Smooth muscle cell (in vitro differentiated cells): ENCODE results near the gene GAB2. TPM values are rescaled to one million over a fixed set of nuclear protein-coding genes. Genes with fewer than 3 reads are reported as not detected.

ENCODE experiments used
- DNase-seq: peaks from one replicate; lab custom pipeline; 2025; ENCODE audit not compliant: unreplicated experiment; lab: John Stamatoyannopoulos, UW
- H2AFZ ChIP-seq: fragments of 200-600 bp; sonication (generic); 2 replicates; pipeline ENCODE4 v1.6.0; 2016; ENCODE audit warnings: antibody characterized with exemption, low read depth, mild to moderate bottlenecking
- H3F3A ChIP-seq: fragments of 200-600 bp; sonication (generic); 2 replicates; pipeline ENCODE4 v1.6.0; 2017; ENCODE audit warnings: antibody characterized with exemption, low read depth
- H3K27ac ChIP-seq: fragments of 200-600 bp; sonication (generic); 2 replicates; pipeline ENCODE4 v1.5.1; 2016; ENCODE audit warnings: low read depth, mild to moderate bottlenecking
- H3K27me3 ChIP-seq: fragments of 200-600 bp; sonication (generic); 2 replicates; pipeline ENCODE4 v1.6.1; 2016; ENCODE audit warnings: low read depth, mild to moderate bottlenecking
- H3K36me3 ChIP-seq: fragments of 200-600 bp; sonication (generic); 2 replicates; pipeline ENCODE4 v1.5.1; 2016; ENCODE audit warnings: low read depth
- H3K4me1 ChIP-seq: fragments of 200-600 bp; sonication (generic); 2 replicates; pipeline ENCODE4 v1.5.1; 2016; ENCODE audit warnings: low read depth
- H3K4me2 ChIP-seq: fragments of 200-600 bp; sonication (generic); 2 replicates; pipeline ENCODE4 v1.6.0; 2016; ENCODE audit warnings: mild to moderate bottlenecking
- H3K4me3 ChIP-seq: fragments of 200-600 bp; sonication (generic); 2 replicates; pipeline ENCODE4 v1.5.1; 2016; ENCODE audit warnings: mild to moderate bottlenecking
- H3K79me2 ChIP-seq: fragments of 200-600 bp; sonication (generic); 2 replicates; pipeline ENCODE4 v1.6.0; 2016; ENCODE audit warnings: low read depth, mild to moderate bottlenecking
- H3K9ac ChIP-seq: fragments of 200-600 bp; sonication (generic); 2 replicates; pipeline ENCODE4 v1.6.0; 2016; ENCODE audit warnings: low read depth
- H3K9me3 ChIP-seq: fragments of 200-600 bp; sonication (generic); replicated peaks from 2 replicates; pipeline ENCODE4 v1.5.1; 2016; ENCODE audit warnings: low read depth
- H4K20me1 ChIP-seq: fragments of 200-600 bp; sonication (generic); 2 replicates; pipeline ENCODE4 v1.6.0; 2016; ENCODE audit warnings: low read depth
- WGBS: methylation state at CpG from one replicate; pipeline ENCODE4 v1.1.7; 2016; ENCODE audit warnings: low lambda C conversion rate; 5-methylcytosine and 5-hydroxymethylcytosine counted together
- polyA plus RNA-seq: library from polyadenylated mRNA; unstranded; fragments of >200 nt; fragmentation: Nextera tagmentation; extraction: Ambion mirVana; gene quantifications from 2 replicates; pipeline ENCODE4 v1.2.1, GENCODE V29; 2016
- total RNA-seq: library from RNA; depleted of rRNA; stranded (reverse); fragments of >200 nt; gene quantifications from 2 replicates; pipeline ENCODE4 v1.2.3, GENCODE V29; 2014
- TF ChIP-seq, protein P1 (sequence below): fragments of 200-600 bp; sonication (generic); IDR thresholded peaks from 2 replicates; pipeline ENCODE4 v1.5.1; 2017; ENCODE audit warnings: borderline replicate concordance, mild to moderate bottlenecking, antibody characterized with exemption; ENCODE audit not compliant: insufficient read depth, poor library complexity, severe bottlenecking

GAB2 gene
- total and polyA plus RNA-seq, 2 experiments from 2014 or later: 4.2 to 9.7 TPM

DNA sequence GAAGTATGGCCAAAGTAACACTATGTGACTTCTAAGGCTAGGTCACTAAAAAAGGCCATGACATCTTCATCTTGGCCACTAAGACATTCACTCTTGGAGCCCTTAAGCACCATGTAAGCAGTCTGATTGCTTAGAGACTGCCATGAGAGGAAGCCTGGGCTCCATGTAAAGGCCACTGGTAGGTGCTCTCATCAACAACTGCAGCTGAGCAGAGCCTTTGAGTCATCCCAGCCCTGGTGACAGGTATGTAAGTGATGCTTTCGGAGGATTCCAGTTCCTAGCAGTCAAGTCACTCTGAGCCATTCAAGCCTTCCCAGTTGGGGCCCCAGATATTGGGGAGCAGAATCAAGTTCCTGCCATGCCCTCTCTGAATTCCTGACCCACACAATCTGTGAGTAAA lies 26.2 kb downstream of the GAB2 start:
- peaks cover 98% of the 10 kb centered on the region for H3K79me2 ChIP-seq
- no peaks in the 10 kb centered on the region for H3K36me3 ChIP-seq
- no peaks in the 10 kb centered on the region for H3K27me3 ChIP-seq
- no peak overlapping the region for H3K9ac ChIP-seq
- no peaks in the 10 kb centered on the region for H3K9me3 ChIP-seq
- H2AFZ ChIP-seq: no peak overlapping the region
- H3F3A ChIP-seq: no peaks in the 10 kb centered on the region
- TF ChIP-seq, protein P1, sequence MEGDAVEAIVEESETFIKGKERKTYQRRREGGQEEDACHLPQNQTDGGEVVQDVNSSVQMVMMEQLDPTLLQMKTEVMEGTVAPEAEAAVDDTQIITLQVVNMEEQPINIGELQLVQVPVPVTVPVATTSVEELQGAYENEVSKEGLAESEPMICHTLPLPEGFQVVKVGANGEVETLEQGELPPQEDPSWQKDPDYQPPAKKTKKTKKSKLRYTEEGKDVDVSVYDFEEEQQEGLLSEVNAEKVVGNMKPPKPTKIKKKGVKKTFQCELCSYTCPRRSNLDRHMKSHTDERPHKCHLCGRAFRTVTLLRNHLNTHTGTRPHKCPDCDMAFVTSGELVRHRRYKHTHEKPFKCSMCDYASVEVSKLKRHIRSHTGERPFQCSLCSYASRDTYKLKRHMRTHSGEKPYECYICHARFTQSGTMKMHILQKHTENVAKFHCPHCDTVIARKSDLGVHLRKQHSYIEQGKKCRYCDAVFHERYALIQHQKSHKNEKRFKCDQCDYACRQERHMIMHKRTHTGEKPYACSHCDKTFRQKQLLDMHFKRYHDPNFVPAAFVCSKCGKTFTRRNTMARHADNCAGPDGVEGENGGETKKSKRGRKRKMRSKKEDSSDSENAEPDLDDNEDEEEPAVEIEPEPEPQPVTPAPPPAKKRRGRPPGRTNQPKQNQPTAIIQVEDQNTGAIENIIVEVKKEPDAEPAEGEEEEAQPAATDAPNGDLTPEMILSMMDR: no peak
- peaks cover 31% of the 10 kb centered on the region for H4K20me1 ChIP-seq
- no peaks in the 10 kb centered on the region for H3K4me1 ChIP-seq
- WGBS: 83% methylated on average over 1 of the region's 1 CpG
- no peak overlapping the region for H3K27ac ChIP-seq
- no peak overlapping the region for H3K4me2 ChIP-seq
- no peak overlapping the region for H3K4me3 ChIP-seq
- no peak for DNase-seq

DNA sequence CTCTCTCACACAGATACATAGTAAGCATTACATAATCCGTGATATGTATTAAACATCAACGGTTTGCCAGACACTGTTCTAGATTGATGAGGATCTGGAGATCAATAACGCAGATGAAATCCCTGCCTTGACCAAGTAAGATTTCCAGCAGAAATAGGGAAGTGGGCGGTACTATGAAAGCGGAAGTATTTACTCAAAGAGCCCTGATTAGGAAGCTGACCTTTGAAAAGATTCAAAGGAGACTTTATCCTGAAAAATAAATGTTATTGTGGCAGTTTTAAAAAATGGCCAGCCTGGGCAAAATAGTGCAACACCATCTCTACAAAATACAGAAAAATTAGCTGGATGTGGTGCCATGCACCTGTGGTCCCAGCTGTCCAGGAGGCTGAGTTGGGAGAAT lies 26.8 kb downstream of the GAB2 start:
- no peak overlapping the region for H3K9ac ChIP-seq
- no peaks in the 10 kb centered on the region for H3K27me3 ChIP-seq
- peaks cover 31% of the 10 kb centered on the region for H4K20me1 ChIP-seq
- H3K9me3 ChIP-seq: no peaks in the 10 kb centered on the region
- H2AFZ ChIP-seq: no peak overlapping the region
- no peak for DNase-seq
- no peaks in the 10 kb centered on the region for H3K4me1 ChIP-seq
- no peaks in the 10 kb centered on the region for H3K36me3 ChIP-seq
- H3K27ac ChIP-seq: no peak overlapping the region
- H3K4me2 ChIP-seq: no peak overlapping the region
- H3F3A ChIP-seq: no peaks in the 10 kb centered on the region
- TF ChIP-seq, protein P1: no peak
- peaks cover 98% of the 10 kb centered on the region for H3K79me2 ChIP-seq
- WGBS: 97% methylated on average over 5 of the region's 5 CpGs
- no peak overlapping the region for H3K4me3 ChIP-seq

DNA sequence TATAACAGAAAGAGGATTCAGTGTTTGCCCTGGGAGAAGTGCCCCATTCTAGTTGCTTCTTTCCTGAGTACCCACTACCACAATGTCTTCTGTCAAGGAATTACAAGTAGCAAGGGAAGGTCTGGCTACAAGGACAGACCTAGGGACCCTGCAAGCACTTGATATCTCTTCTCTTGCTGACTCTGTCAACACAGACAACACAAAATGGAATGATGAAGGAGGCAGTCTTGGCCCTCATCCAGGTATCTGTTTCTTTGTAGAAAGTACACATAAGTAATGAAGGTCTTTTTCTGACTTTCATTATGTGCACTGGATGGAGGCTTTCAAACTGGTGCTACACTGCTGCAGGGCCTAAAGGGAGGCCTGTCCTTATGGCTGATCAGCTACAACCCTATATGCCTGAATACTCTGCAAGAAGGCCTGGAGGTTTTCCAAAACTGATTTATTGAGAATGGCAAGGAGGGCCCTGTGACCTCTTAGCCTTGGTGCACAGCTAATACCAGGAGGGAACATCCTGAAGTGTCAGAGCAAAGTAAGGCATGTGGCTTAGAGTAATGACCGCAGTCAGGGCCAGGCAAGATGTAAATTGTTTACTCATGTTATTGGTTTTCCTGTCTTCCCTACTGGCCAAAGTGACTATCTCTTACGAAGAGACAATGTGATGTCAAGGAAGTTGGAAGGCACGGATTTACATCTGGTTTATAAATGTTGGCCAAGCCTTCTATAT lies 31.2 kb downstream of the GAB2 start:
- TF ChIP-seq, protein P1: no peak
- Histone ChIP-seq H2AFZ (no peak overlapping the region), H3K36me3 (peaks cover 7% of the 10 kb centered on the region), H3K4me2 (no peak overlapping the region), H3K9me3 (no peaks in the 10 kb centered on the region), H3K27ac (no peak overlapping the region), H4K20me1 (peaks cover 4% of the 10 kb centered on the region), H3F3A (peaks cover 3% of the 10 kb centered on the region), H3K4me3 (no peak overlapping the region), H3K4me1 (peaks cover 11% of the 10 kb centered on the region), H3K79me2 (peaks cover 93% of the 10 kb centered on the region), H3K27me3 (no peaks in the 10 kb centered on the region), H3K9ac (no peak overlapping the region)
- 87% methylated on average over 3 of the region's 3 CpGs for WGBS
- DNase-seq: no peak

DNA sequence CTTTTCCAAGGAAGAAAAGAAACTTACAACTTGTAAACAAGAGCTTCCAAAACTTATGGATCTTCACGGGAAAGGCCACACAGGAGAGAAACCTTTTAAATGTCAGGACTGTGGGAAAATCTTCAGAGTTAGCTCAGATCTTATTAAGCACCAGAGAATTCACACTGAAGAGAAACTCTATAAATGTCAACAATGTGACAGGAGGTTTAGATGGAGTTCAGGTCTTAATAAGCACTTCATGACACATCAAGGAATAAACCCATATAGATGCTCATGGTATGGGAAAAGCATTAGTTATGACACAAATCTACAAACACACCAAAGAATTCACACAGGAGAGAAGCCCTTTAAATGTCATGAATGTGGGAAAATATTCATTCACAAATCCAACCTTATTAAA lies 32.4 kb downstream of the GAB2 start:
- WGBS: 100% methylated on average over 1 of the region's 1 CpG

More for the DNA sequence above, 32.4 kb downstream of the GAB2 start:
- peaks cover 3% of the 10 kb centered on the region for H4K20me1 ChIP-seq
- H3K9me3 ChIP-seq: no peaks in the 10 kb centered on the region
- no peak overlapping the region for H2AFZ ChIP-seq
- no peak overlapping the region for H3K27ac ChIP-seq
- no peak for DNase-seq
- peaks cover 13% of the 10 kb centered on the region for H3F3A ChIP-seq
- peaks cover 87% of the 10 kb centered on the region for H3K79me2 ChIP-seq
- H3K27me3 ChIP-seq: no peaks in the 10 kb centered on the region
- no peak overlapping the region for H3K4me3 ChIP-seq
- TF ChIP-seq, protein P1: no peak
- H3K4me1 ChIP-seq: peaks cover 22% of the 10 kb centered on the region
- H3K36me3 ChIP-seq: peaks cover 7% of the 10 kb centered on the region
- no peak overlapping the region for H3K4me2 ChIP-seq
- H3K9ac ChIP-seq: no peak overlapping the region
